ENCODE data around the gene SPAG6. TPM values are rescaled to one million over a fixed set of nuclear protein-coding genes. Genes with fewer than 3 reads are reported as not detected.
A peak's percentile ranks its signal among the peaks of the same experiment; 100 is the strongest.

The SPAG6 gene
- total and polyA plus RNA-seq, 9 of the 15 experiments (the other 6 are each of a cell fraction or from before 2014, with no cell fraction given), result 3.5 to 23.1 (median 11.8) TPM

GRCh38 chr10:22321156-22321923, 24.0 kb upstream of the SPAG6 start (continued):
- peak; percentile 88 for TF ChIP-seq U2AF1 (optimal IDR thresholded peaks at IDR 0.05; ENCODE audit: low read depth, low read length)
- peak; percentile 76 for TF ChIP-seq THAP12 (CRISPR knock-in tag; IDR thresholded peaks at IDR 0.05)
- no peak for TF ChIP-seq DNMT1 (IDR thresholded peaks at IDR 0.05)
- TF ChIP-seq KDM2B (CRISPR knock-in tag; IDR thresholded peaks at IDR 0.05), result 0 out of 2 replicates have a peak, but pooled peaks have one; percentile 42
- TF ChIP-seq HMG20B (CRISPR knock-in tag; IDR thresholded peaks at IDR 0.05), result no peak
- no peak for TF ChIP-seq CHD4 (IDR thresholded peaks at IDR 0.05; ENCODE audit: insufficient read depth, insufficient replicate concordance, low read depth, low read length, poor library complexity, severe bottlenecking)
- TF ChIP-seq POLR2AphosphoS5 (IDR thresholded peaks at IDR 0.05; ENCODE audit: control insufficient read depth, insufficient read depth, low read depth, low read length), result peak; percentile 73; the same call in 1 of the 2 replicates
- TF ChIP-seq KDM1A (IDR thresholded peaks at IDR 0.05), result peak in 1 of 2 experiments; percentile 85; a peak in 2 of 4 replicates
- 0 out of 2 replicates have a peak, but pooled peaks have one; percentile 10 for TF ChIP-seq ZNF134 (CRISPR knock-in tag; conservative IDR thresholded peaks at IDR 0.05)
- TF ChIP-seq SIN3B (IDR thresholded peaks at IDR 0.05; ENCODE audit: low read depth), result no peak
- no peak for TF ChIP-seq ZC3H8 (IDR thresholded peaks at IDR 0.05)
- no peak for TF ChIP-seq SMARCE1 (IDR thresholded peaks at IDR 0.05)
- TF ChIP-seq CBFB (CRISPR knock-in tag; IDR thresholded peaks at IDR 0.05), result no peak
- no peak for TF ChIP-seq SMAD2 (IDR thresholded peaks at IDR 0.05; ENCODE audit: low read depth, low read length)
- TF ChIP-seq ZBTB7A (IDR thresholded peaks at IDR 0.05; ENCODE audit: borderline replicate concordance, control insufficient read depth, low read depth, low read length), result peak; percentile 47; the same call in 1 of the 2 replicates
- TF ChIP-seq PCBP1 (IDR thresholded peaks at IDR 0.05; ENCODE audit: low read depth, low read length, poor library complexity, severe bottlenecking), result peak; percentile 98
- TF ChIP-seq ZNF282 (CRISPR knock-in tag; IDR thresholded peaks at IDR 0.05), result no peak
- no peak for TF ChIP-seq ZZZ3 (IDR thresholded peaks at IDR 0.05)
- TF ChIP-seq PRPF4 (IDR thresholded peaks at IDR 0.05; ENCODE audit: insufficient read depth, low read depth, low read length, poor library complexity, severe bottlenecking), result peak; percentile 65
- TF ChIP-seq ZBTB17 (CRISPR knock-in tag; IDR thresholded peaks at IDR 0.05), result peak; percentile 59
- TF ChIP-seq ERF (CRISPR knock-in tag; IDR thresholded peaks at IDR 0.05), result peak; percentile 88; the same call in 1 of the 2 replicates
- TF ChIP-seq ZNF24 (IDR thresholded peaks at IDR 0.05), result peak; percentile 58; the same call in 1 of the 2 replicates
- no peak for TF ChIP-seq MEF2D (tag; conservative IDR thresholded peaks at IDR 0.05; ENCODE audit: low read depth)
- no peak; the same call in 1 of the 2 replicates for TF ChIP-seq CAMTA2 (CRISPR knock-in tag; conservative IDR thresholded peaks at IDR 0.05)
- peak; percentile 57; the same call in 1 of the 2 replicates for TF ChIP-seq ZC3H4 (CRISPR knock-in tag; IDR thresholded peaks at IDR 0.05; ENCODE audit: borderline replicate concordance)
- TF ChIP-seq SRSF7 (optimal IDR thresholded peaks at IDR 0.05; ENCODE audit: low read depth, low read length), result peak; percentile 90
- 0 out of 2 replicates have a peak, but pooled peaks have one; percentile 49 for TF ChIP-seq ZNF76 (CRISPR knock-in tag; IDR thresholded peaks at IDR 0.05; ENCODE audit: borderline replicate concordance)
- no peak for TF ChIP-seq NUFIP1 (IDR thresholded peaks at IDR 0.05; ENCODE audit: partially characterized antibody)
- TF ChIP-seq MYNN (IDR thresholded peaks at IDR 0.05), result 0 out of 2 replicates have a peak, but pooled peaks have one; percentile 27
- TF ChIP-seq MYNN (CRISPR knock-in tag; IDR thresholded peaks at IDR 0.05), result no peak
